ENCODE results near the gene MRPS10. TPM values are rescaled to one million over a fixed set of nuclear protein-coding genes. Genes with fewer than 3 reads are reported as not detected.
"Not testable (repeated sequence)": the region's sequence is repeated elsewhere in the genome, so short reads cannot be mapped to it uniquely, and the experiment has no call there.

Gene MRPS10
- total RNA-seq, 1 donor from 2014 or later, result 28.8 TPM

GRCh38 chr6:42211726-42212125 is 5.9 kb downstream of the MRPS10 start:
- H3K36me3 Mint-ChIP-seq (ENCODE audit: low read depth), result peaks cover 23% of the 10 kb centered on the region
- H3K27ac Mint-ChIP-seq (ENCODE audit: unreplicated experiment), result no peak overlapping the region
- H3K27me3 Mint-ChIP-seq (ENCODE audit: low read depth), result no peaks in the 10 kb centered on the region

GRCh38 chr6:42210551-42210950 is 7.1 kb downstream of the MRPS10 start:
- Mint-ChIP-seq H3K4me3 (ENCODE audit: unreplicated experiment) (no peak overlapping the region), H3K4me1 (ENCODE audit: low read depth) (peaks cover 12% of the 10 kb centered on the region)

More at GRCh38 chr6:42211726-42212125, 5.9 kb downstream of the MRPS10 start:
- Mint-ChIP-seq H3K4me3 (ENCODE audit: unreplicated experiment) (no peak overlapping the region), H3K9me3 (ENCODE audit: low read depth) (no peaks in the 10 kb centered on the region), H3K4me1 (ENCODE audit: low read depth) (peaks cover 23% of the 10 kb centered on the region)
- no peak for TF ChIP-seq CTCF (IDR thresholded peaks at IDR 0.05)
- DNase-seq (ENCODE audit: low spot score), result no peak

GRCh38 chr6:42207559-42207958 is 10.1 kb downstream of the MRPS10 start:
- peaks cover 25% of the 10 kb centered on the region for H3K36me3 Mint-ChIP-seq (ENCODE audit: low read depth)

More at GRCh38 chr6:42210551-42210950, 7.1 kb downstream of the MRPS10 start:
- no peak for TF ChIP-seq CTCF (IDR thresholded peaks at IDR 0.05)
- H3K36me3 Mint-ChIP-seq (ENCODE audit: low read depth), result peaks cover 24% of the 10 kb centered on the region
- DNase-seq (ENCODE audit: low spot score), result no peak
- no peaks in the 10 kb centered on the region for H3K27me3 Mint-ChIP-seq (ENCODE audit: low read depth)
- H3K9me3 Mint-ChIP-seq (ENCODE audit: low read depth), result no peaks in the 10 kb centered on the region
- H3K27ac Mint-ChIP-seq (ENCODE audit: unreplicated experiment), result peak overlapping the region; percentile 78

GRCh38 chr6:42204768-42205282 is 12.8 kb downstream of the MRPS10 start:
- H3K27ac Mint-ChIP-seq (ENCODE audit: unreplicated experiment), result peak overlapping the region; percentile 2
- peaks cover 2% of the 10 kb centered on the region for H3K9me3 Mint-ChIP-seq (ENCODE audit: low read depth)
- H3K36me3 Mint-ChIP-seq (ENCODE audit: low read depth), result peaks cover 19% of the 10 kb centered on the region
- H3K4me1 Mint-ChIP-seq (ENCODE audit: low read depth), result peaks cover 31% of the 10 kb centered on the region
- no peaks in the 10 kb centered on the region for H3K27me3 Mint-ChIP-seq (ENCODE audit: low read depth)
- TF ChIP-seq CTCF (IDR thresholded peaks at IDR 0.05), result no peak
- no peak overlapping the region for H3K4me3 Mint-ChIP-seq (ENCODE audit: unreplicated experiment)
- DNase-seq (ENCODE audit: low spot score), result no peak

More at GRCh38 chr6:42207559-42207958, 10.1 kb downstream of the MRPS10 start:
- H3K27ac Mint-ChIP-seq (ENCODE audit: unreplicated experiment); H3K9me3 Mint-ChIP-seq (ENCODE audit: low read depth); H3K27me3 Mint-ChIP-seq (ENCODE audit: low read depth); DNase-seq (ENCODE audit: low spot score); H3K4me3 Mint-ChIP-seq (ENCODE audit: unreplicated experiment): not testable (repeated sequence)
- peaks cover 17% of the 10 kb centered on the region for H3K4me1 Mint-ChIP-seq (ENCODE audit: low read depth)

GRCh38 chr6:42203183-42203582 is 14.5 kb downstream of the MRPS10 start:
- TF ChIP-seq CTCF (IDR thresholded peaks at IDR 0.05), result no peak
- H3K36me3 Mint-ChIP-seq (ENCODE audit: low read depth), result peaks cover 9% of the 10 kb centered on the region
- H3K9me3 Mint-ChIP-seq (ENCODE audit: low read depth), result peaks cover 8% of the 10 kb centered on the region
- H3K4me1 Mint-ChIP-seq (ENCODE audit: low read depth), result peaks cover 38% of the 10 kb centered on the region
- no peak overlapping the region for H3K27ac Mint-ChIP-seq (ENCODE audit: unreplicated experiment)
- no peak for DNase-seq (ENCODE audit: low spot score)
- H3K4me3 Mint-ChIP-seq (ENCODE audit: unreplicated experiment), result no peak overlapping the region
- H3K27me3 Mint-ChIP-seq (ENCODE audit: low read depth), result no peaks in the 10 kb centered on the region

- DNase-seq (ENCODE audit: low spot score); H3K27me3 Mint-ChIP-seq (ENCODE audit: low read depth); H3K9me3 Mint-ChIP-seq (ENCODE audit: low read depth); H3K36me3 Mint-ChIP-seq (ENCODE audit: low read depth); H3K4me3 Mint-ChIP-seq (ENCODE audit: unreplicated experiment): not testable (repeated sequence)
- Mint-ChIP-seq H3K27ac (ENCODE audit: unreplicated experiment) (peak overlapping the region; percentile 41), H3K4me1 (ENCODE audit: low read depth) (peaks cover 38% of the 10 kb centered on the region)
These were observed 15.3 kb downstream of the MRPS10 start for GRCh38 chr6:42202131-42202915.

Measured in chondrocyte (in vitro differentiated cells).